Measurements from ENCODE around the gene UPF2. TPM values are rescaled to one million over a fixed set of nuclear protein-coding genes. Genes with fewer than 3 reads are reported as not detected.

The UPF2 gene
- total and polyA plus RNA-seq, 2 of the 13 experiments (the other 11 are each of a cell fraction or from before 2014, with no cell fraction given) = 6.2 to 14.5 TPM

DNA sequence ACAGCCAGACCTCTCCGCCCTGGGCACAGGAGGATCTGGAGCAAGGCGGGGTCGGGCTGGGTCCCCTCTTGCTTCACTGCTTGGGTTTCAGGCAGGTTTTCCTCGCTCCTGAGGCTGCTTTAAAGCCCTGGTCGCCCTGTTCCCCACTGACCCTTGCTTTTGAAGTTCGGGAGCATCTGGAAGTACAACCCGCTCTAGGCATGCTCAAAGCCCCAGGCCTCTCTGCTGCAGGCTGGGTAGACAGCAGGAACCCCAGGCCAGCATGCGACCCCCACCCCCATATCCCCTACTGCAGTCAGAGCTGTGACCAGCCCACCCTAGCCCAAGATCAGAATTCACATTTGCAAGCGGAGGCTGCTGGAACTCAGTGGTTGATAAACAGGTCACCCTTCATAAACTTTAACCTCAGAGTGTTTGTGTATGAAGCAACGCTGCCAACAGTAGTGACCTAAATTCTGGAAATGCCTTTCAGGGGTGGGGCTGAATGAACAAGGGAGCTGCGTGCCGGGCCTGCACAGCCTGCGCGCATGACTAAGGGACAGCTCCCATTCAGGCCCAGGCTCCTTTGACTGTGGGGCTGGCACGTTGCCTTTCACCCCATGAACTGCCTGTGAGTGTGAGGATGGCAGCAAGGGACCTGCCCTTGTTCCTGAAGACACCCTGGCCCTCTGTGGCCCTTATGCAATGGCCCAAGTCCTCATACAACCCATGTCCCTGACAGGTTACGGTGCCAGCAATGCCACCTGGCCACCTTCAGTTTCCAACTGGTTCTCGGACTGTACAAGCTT, 166.9 kb downstream of the UPF2 start (continued):
- TF ChIP-seq, protein P1, sequence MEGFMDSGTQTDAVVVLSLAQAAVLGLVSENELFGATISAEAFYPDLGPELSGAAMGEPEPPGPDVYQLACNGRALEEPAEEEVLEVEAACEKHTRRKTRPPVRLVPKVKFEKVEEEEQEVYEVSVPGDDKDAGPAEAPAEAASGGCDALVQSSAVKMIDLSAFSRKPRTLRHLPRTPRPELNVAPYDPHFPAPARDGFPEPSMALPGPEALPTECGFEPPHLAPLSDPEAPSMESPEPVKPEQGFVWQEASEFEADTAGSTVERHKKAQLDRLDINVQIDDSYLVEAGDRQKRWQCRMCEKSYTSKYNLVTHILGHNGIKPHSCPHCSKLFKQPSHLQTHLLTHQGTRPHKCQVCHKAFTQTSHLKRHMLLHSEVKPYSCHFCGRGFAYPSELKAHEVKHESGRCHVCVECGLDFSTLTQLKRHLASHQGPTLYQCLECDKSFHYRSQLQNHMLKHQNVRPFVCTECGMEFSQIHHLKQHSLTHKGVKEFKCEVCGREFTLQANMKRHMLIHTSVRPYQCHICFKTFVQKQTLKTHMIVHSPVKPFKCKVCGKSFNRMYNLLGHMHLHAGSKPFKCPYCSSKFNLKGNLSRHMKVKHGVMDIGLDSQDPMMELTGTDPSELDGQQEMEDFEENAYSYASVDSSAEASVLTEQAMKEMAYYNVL (CRISPR knock-in tag; IDR thresholded peaks at IDR 0.05; ENCODE audit: borderline replicate concordance) = peak; percentile 85; the same call in 1 of the 2 replicates
- TF ChIP-seq ZNF12 (CRISPR knock-in tag; IDR thresholded peaks at IDR 0.05) (no peak), ZNF253 (CRISPR knock-in tag; IDR thresholded peaks at IDR 0.05; ENCODE audit: borderline replicate concordance) (no peak), ZNF605 (CRISPR knock-in tag; IDR thresholded peaks at IDR 0.05) (peak; percentile 23; the same call in 1 of the 2 replicates), PHB2 (IDR thresholded peaks at IDR 0.05; ENCODE audit: partially characterized antibody) (no peak)
- TF ChIP-seq, protein P2, sequence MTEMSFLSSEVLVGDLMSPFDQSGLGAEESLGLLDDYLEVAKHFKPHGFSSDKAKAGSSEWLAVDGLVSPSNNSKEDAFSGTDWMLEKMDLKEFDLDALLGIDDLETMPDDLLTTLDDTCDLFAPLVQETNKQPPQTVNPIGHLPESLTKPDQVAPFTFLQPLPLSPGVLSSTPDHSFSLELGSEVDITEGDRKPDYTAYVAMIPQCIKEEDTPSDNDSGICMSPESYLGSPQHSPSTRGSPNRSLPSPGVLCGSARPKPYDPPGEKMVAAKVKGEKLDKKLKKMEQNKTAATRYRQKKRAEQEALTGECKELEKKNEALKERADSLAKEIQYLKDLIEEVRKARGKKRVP (CRISPR knock-in tag; IDR thresholded peaks at IDR 0.05) = peak in 1 of 2 experiments; percentile 58; a peak in 1 of 4 replicates
- TF ChIP-seq, protein P3, sequence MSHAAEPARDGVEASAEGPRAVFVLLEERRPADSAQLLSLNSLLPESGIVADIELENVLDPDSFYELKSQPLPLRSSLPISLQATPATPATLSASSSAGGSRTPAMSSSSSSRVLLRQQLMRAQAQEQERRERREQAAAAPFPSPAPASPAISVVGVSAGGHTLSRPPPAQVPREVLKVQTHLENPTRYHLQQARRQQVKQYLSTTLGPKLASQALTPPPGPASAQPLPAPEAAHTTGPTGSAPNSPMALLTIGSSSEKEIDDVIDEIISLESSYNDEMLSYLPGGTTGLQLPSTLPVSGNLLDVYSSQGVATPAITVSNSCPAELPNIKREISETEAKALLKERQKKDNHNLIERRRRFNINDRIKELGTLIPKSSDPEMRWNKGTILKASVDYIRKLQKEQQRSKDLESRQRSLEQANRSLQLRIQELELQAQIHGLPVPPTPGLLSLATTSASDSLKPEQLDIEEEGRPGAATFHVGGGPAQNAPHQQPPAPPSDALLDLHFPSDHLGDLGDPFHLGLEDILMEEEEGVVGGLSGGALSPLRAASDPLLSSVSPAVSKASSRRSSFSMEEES (CRISPR knock-in tag; IDR thresholded peaks at IDR 0.05) = peak; percentile 88
